ENCODE data around the gene APLNR. TPM values are rescaled to one million over a fixed set of nuclear protein-coding genes. Genes with fewer than 3 reads are reported as not detected.
A peak's percentile ranks its signal among the peaks of the same experiment; 100 is the strongest.
"Not testable (repeated sequence)": the region's sequence is repeated elsewhere in the genome, so short reads cannot be mapped to it uniquely, and the experiment has no call there.

The APLNR gene
- total RNA-seq = 10 to 100 TPM; 17.8 to 27.7 TPM
- polyA plus RNA-seq = under 1 TPM in 1 of 2 donors, not detected in 1; 0.23 TPM
- long read RNA-seq, donor 1, transcript APLNR-202 (1 exons, 3,609 nt) = major isoform, 181 of 185 reads
- long read RNA-seq, donor 1, partial matches to known transcripts = 0 of 185 reads
- long read RNA-seq, donor 1, other reads (novel, unspliced or antisense) = 0 of 185 reads
- long read RNA-seq, donor 2, transcript APLNR-202 (1 exons, 3,609 nt) = major isoform, 37 of 37 reads
- long read RNA-seq, donor 2, partial matches to known transcripts = 0 of 37 reads
- long read RNA-seq, donor 2, other reads (novel, unspliced or antisense) = 0 of 37 reads

DNA sequence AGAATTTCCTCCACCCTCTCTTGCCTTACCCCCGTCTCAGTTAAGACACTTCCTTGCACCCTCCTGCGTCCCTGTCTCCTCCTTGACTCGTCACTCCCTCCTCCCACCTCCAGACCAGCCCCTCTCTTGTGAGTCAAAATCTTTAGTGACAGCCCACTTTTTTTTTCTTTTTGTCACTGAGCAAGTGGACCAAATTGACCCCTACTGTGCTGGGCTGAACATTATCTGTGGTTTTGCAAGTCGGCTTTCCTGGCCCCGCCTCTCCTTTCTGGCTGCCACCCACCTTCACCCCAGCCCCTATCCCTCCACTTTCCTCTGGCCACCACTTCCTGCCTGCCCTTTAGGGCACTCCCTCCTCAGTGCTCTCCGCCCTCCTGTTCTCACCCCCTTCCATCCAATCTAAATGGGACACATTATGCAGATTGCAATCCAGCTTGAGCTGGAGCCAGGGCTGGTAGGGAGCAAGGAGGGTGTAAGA lies at the start of gene APLNR:
Gene APLNR (minus strand): TSS at position 47 of the 478 bp plus-strand sequence. CDS start 246 bp downstream, outside the sequence.
- intact Hi-C loops (cut with DNase I) = no loop called here
- ATAC-seq (ENCODE audit: low FRiP score) (no peak), DNase-seq (no peak)
- no peak within 1 kb of the TSS for H3K4me3 ChIP-seq (ENCODE audit: low read length in 2 of 2)
- H3K4me1 ChIP-seq (ENCODE audit: control insufficient read depth in 1 of 2, insufficient read depth in 2 of 2, low read length in 2 of 2) = no peaks in the 10 kb centered on the region
- H3K27ac ChIP-seq (ENCODE audit: low read depth in 1 of 2, low read length in 2 of 2) = no peak within 1 kb of the TSS
- 19 to 29% methylated on average over 6 of the region's 6 CpGs for WGBS, 2 donors
- no peaks in the 10 kb centered on the region for H3K36me3 ChIP-seq (ENCODE audit: control insufficient read depth in 1 of 2, insufficient read depth in 2 of 2, low read length in 1 of 2)
- no peaks in the 10 kb centered on the region for H3K27me3 ChIP-seq (ENCODE audit: control insufficient read depth in 1 of 2, insufficient read depth in 2 of 2, low read length in 1 of 2)
- no peaks in the 10 kb centered on the region for H3K9me3 ChIP-seq (ENCODE audit: control insufficient read depth, low read length)

DNA sequence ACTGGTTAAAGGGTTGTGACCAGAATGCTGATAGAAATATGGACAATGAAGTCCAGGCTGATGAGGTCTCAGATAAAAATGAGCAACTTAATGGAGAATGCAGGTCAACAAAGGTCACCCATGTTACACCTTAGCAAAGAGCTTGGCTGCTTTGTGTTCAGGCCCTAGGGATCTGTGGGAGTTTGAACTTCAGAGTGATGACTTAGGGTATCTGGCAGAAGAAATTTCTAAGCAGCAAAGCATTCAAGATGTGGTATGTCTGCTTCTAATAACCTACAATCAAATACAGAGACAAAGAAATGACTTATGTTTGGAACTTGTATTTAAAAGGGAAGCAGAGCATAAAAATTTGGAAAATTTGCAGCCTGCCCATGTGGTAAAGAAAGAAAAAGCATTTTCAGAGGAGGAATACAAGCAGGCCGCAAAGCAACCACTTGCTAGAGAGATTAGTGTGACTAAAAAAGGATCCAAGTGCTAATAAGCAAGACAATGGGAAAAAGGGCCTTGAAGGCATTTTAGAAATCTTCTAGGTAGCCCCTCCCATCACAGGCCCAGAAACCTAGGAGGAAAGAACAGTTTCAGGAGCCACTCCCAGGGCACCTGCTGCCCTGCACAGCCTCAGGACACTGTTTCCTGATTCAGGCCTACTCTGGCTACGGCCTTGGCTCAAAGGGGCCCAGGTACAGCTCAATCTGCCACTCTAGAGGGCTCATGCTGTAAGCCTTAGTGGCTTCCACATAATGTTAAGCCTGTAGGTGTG lies 46.4 kb upstream of the APLNR start:
- DNase-seq (no peak), ATAC-seq (ENCODE audit: low FRiP score) (no peak)
- WGBS, 2 donors = 95 to 100% methylated on average over 2 of the region's 2 CpGs
- no peak overlapping the region for H3K4me3 ChIP-seq (ENCODE audit: low read length in 2 of 2)
- no peaks in the 10 kb centered on the region for H3K27me3 ChIP-seq (ENCODE audit: control insufficient read depth in 1 of 2, insufficient read depth in 2 of 2, low read length in 1 of 2)
- no peak overlapping the region for H3K27ac ChIP-seq (ENCODE audit: low read depth in 1 of 2, low read length in 2 of 2)
- H3K9me3 ChIP-seq (ENCODE audit: control insufficient read depth, low read length) = no peaks in the 10 kb centered on the region
- no peaks in the 10 kb centered on the region for H3K36me3 ChIP-seq (ENCODE audit: control insufficient read depth in 1 of 2, insufficient read depth in 2 of 2, low read length in 1 of 2)
- intact Hi-C loops (cut with DNase I) = no loop called here
- no peaks in the 10 kb centered on the region for H3K4me1 ChIP-seq (ENCODE audit: control insufficient read depth in 1 of 2, insufficient read depth in 2 of 2, low read length in 2 of 2)

DNA sequence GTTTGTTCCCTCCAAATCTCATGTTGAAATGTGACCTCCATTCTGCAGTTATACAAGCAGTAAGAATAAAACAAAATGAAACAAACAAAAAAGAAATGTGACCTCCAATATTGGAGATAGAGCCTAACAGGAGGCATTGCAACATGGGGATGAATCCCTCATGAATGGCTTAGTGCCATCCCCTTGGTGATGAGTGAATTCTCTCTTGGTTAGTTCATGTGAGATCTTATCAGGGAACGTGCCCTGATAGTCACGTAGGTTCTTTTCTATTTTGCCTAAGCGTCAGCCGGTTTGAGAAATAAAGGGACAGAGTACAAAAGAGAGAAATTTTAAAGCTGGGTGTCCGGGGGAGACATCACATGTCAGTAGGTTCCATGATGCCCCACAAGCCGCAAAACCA lies 44.5 kb upstream of the APLNR start:
- ATAC-seq (ENCODE audit: low FRiP score) = not testable (repeated sequence)
- 87% methylated on average over 6 of the region's 6 CpGs for WGBS, 2 donors

DNA sequence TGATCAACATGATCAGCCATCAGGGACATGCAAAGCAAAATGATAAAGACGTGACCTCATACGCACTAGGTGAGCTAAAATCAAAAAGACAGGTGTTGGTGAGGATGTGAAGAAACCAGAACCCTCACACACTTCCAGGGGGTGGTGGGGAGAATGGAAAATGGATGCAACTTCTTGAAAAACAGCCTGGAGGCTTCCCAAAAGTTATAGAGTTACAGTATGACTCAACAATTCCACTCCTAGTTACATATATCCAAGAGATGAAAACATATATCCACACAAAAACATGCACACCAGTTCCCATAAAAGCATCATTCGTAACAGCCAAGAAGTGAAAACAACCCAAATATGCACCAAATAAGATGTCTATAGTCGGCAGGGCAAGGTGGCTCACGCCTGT lies 42.1 kb upstream of the APLNR start:
- Histone ChIP-seq H3K27ac (ENCODE audit: low read depth in 1 of 2, low read length in 2 of 2) (no peak overlapping the region), H3K4me1 (ENCODE audit: control insufficient read depth in 1 of 2, insufficient read depth in 2 of 2, low read length in 2 of 2) (peaks cover 0 to 3% of the 10 kb centered on the region in 2 donors), H3K9me3 (ENCODE audit: control insufficient read depth, low read length) (no peaks in the 10 kb centered on the region), H3K27me3 (ENCODE audit: control insufficient read depth in 1 of 2, insufficient read depth in 2 of 2, low read length in 1 of 2) (no peaks in the 10 kb centered on the region), H3K4me3 (ENCODE audit: low read length in 2 of 2) (no peak overlapping the region), H3K36me3 (ENCODE audit: control insufficient read depth in 1 of 2, insufficient read depth in 2 of 2, low read length in 1 of 2) (no peaks in the 10 kb centered on the region)
- DNase-seq (no peak), ATAC-seq (ENCODE audit: low FRiP score) (no peak)
- intact Hi-C loops (cut with DNase I) = no loop called here
- WGBS, 2 donors = 82 to 83% methylated on average over 5 of the region's 5 CpGs

More for the DNA sequence above, 44.5 kb upstream of the APLNR start:
- DNase-seq; H3K27me3 ChIP-seq (ENCODE audit: control insufficient read depth in 1 of 2, insufficient read depth in 2 of 2, low read length in 1 of 2); H3K9me3 ChIP-seq (ENCODE audit: control insufficient read depth, low read length); H3K4me1 ChIP-seq (ENCODE audit: control insufficient read depth in 1 of 2, insufficient read depth in 2 of 2, low read length in 2 of 2); H3K36me3 ChIP-seq (ENCODE audit: control insufficient read depth in 1 of 2, insufficient read depth in 2 of 2, low read length in 1 of 2); H3K4me3 ChIP-seq (ENCODE audit: low read length in 2 of 2); H3K27ac ChIP-seq (ENCODE audit: low read depth in 1 of 2, low read length in 2 of 2); intact Hi-C loops (cut with DNase I): not testable (repeated sequence)

DNA sequence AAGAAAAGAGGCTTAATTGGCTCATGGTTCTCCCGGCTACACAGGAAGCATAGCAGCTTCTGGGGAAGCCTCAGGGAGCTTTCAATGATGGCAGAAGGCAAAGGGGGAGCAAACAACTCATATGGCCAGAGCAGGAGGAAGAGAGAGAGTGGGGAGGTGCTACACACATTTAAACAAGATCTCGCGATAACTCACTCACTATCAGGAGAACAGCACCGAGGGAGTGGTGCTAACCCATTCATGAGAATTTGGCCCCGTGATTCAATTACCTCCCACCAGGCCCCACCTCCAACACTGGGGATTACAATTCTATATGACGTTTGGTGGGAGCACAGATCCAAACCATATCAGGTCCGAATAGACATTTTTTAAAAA lies 41.7 kb upstream of the APLNR start:
- intact Hi-C loops (cut with DNase I) = no loop called here
- Histone ChIP-seq H3K27me3 (ENCODE audit: control insufficient read depth in 1 of 2, insufficient read depth in 2 of 2, low read length in 1 of 2) (no peaks in the 10 kb centered on the region), H3K36me3 (ENCODE audit: control insufficient read depth in 1 of 2, insufficient read depth in 2 of 2, low read length in 1 of 2) (no peaks in the 10 kb centered on the region), H3K4me1 (ENCODE audit: control insufficient read depth in 1 of 2, insufficient read depth in 2 of 2, low read length in 2 of 2) (peaks cover 0 to 3% of the 10 kb centered on the region in 2 donors), H3K9me3 (ENCODE audit: control insufficient read depth, low read length) (no peaks in the 10 kb centered on the region), H3K4me3 (ENCODE audit: low read length in 2 of 2) (no peak overlapping the region), H3K27ac (ENCODE audit: low read depth in 1 of 2, low read length in 2 of 2) (no peak overlapping the region)
- no peak for ATAC-seq (ENCODE audit: low FRiP score)
- no peak for DNase-seq
- 83 to 89% methylated on average over 7 of the region's 7 CpGs for WGBS, 2 donors

DNA sequence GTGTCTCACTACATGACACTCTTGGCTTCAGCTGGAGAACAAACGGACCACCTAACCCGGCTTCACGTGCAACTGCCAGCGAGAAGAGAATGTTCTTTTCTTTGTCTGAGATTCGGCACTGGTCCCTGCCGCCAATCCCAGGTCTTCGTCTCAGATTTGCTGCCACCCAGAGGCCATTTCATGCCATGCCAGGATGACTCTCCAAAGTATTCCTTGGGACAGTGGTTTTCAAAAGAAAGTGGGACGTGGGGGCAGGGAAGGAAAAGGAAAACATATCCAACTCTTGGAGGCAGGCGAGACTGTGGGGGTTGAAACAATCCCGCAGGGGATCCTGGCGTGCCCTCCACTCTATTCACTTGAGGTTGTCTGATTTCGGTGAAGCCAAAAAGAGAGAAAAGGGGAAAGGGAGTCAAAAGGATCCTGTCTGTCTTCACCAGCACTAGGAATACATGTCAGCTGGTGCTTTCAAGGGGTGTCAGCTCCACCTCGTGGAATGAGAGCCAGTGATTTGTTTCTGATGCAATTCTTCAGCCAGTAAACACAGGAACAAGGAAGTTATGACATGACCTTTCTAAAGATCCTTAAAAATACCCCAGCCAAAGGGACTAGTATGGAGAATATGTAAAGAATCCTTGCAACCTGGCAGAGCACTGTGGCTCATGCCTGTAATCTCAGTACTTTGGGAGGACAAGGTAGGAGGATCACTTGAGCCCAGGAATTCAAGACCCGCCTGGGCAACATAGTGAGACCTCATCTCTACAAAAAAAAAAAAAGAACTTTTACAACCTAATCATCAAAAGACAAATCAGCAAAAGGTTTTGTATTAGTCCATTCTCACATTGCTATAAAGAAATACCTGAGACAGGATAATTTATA lies 41.0 kb upstream of the APLNR start:
- Histone ChIP-seq H3K9me3 (ENCODE audit: control insufficient read depth, low read length) (peaks cover 1% of the 10 kb centered on the region), H3K36me3 (ENCODE audit: control insufficient read depth in 1 of 2, insufficient read depth in 2 of 2, low read length in 1 of 2) (no peaks in the 10 kb centered on the region), H3K4me3 (ENCODE audit: low read length in 2 of 2) (no peak overlapping the region), H3K27me3 (ENCODE audit: control insufficient read depth in 1 of 2, insufficient read depth in 2 of 2, low read length in 1 of 2) (no peaks in the 10 kb centered on the region), H3K4me1 (ENCODE audit: control insufficient read depth in 1 of 2, insufficient read depth in 2 of 2, low read length in 2 of 2) (peaks cover 0 to 3% of the 10 kb centered on the region in 2 donors), H3K27ac (ENCODE audit: low read depth in 1 of 2, low read length in 2 of 2) (no peak overlapping the region)
- DNase-seq = peak; percentile 73 to 86
- intact Hi-C loops (cut with DNase I) = no loop called here
- WGBS, 2 donors = 10 to 11% methylated on average over 14 of the region's 14 CpGs
- ATAC-seq (ENCODE audit: low FRiP score) = peak; percentile 81

DNA sequence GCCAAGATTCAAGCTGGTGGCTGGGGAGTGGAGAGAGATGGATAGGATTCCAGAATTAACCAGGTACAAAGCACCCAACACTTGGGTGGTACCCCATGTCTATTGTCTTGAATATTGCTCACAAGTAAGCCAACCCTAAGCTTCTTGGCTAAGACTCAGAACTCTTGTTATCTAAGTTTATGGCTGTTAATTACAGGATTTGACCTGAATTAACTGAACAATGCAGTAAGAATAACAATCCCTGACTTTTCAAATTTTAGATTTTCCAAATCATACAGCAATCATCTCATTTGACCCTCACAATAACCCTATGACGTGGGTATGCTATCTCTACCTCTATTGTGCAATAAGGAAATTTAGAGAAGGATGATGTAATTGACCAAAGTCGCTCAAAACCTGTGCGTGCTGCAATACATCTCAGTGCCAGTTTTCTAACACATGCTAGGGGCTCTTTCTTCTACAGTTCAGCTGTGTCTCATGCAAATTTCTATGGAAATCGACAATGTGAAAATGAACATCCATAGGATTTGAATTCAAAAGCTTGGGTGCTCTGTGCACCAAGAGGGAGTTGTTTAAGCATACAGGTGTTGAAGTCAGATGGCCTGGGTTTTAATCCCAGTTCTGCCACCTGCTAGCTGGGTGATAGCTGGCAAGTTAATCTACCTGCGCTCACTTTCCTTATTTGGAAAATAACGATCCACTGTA lies 40.1 kb upstream of the APLNR start:
- Histone ChIP-seq H3K27me3 (ENCODE audit: control insufficient read depth in 1 of 2, insufficient read depth in 2 of 2, low read length in 1 of 2) (no peaks in the 10 kb centered on the region), H3K36me3 (ENCODE audit: control insufficient read depth in 1 of 2, insufficient read depth in 2 of 2, low read length in 1 of 2) (no peaks in the 10 kb centered on the region), H3K4me3 (ENCODE audit: low read length in 2 of 2) (no peak overlapping the region), H3K4me1 (ENCODE audit: control insufficient read depth in 1 of 2, insufficient read depth in 2 of 2, low read length in 2 of 2) (peaks cover 0 to 3% of the 10 kb centered on the region in 2 donors), H3K9me3 (ENCODE audit: control insufficient read depth, low read length) (peaks cover 1% of the 10 kb centered on the region), H3K27ac (ENCODE audit: low read depth in 1 of 2, low read length in 2 of 2) (no peak overlapping the region)
- DNase-seq (no peak), ATAC-seq (ENCODE audit: low FRiP score) (peak; percentile 58)
- intact Hi-C loops (cut with DNase I) = no loop called here
- WGBS, 2 donors = 77 to 79% methylated on average over 6 of the region's 6 CpGs
